Astrocyte (in vitro differentiated cells and primary cell): ENCODE measurements around the gene TSPAN17. TPM values are rescaled to one million over a fixed set of nuclear protein-coding genes. Genes with fewer than 3 reads are reported as not detected.

Source experiments
- DNase-seq: peaks from one replicate; pipeline ENCODE4 v3.0.0-alpha.2; 2010; ENCODE audit warnings: low read depth
- FAIRE-seq: peaks from 2 replicates; lab custom pipeline; 2011; peaks lifted over from hg19 to GRCh38; lab: Jason Lieb, UNC
- H2AFZ ChIP-seq: 2 replicates; pipeline ENCODE4 v1.6.0; 2012; ENCODE audit warnings: low read depth, low read length, inconsistent platforms
- H3K27ac ChIP-seq: 2 replicates; pipeline ENCODE4 v1.5.1; 2011; ENCODE audit warnings: low read depth, low read length, inconsistent platforms
- H3K27me3 ChIP-seq: 2 replicates; pipeline ENCODE4 v1.6.0; 2011; ENCODE audit warnings: low read length, inconsistent platforms; ENCODE audit not compliant: insufficient read depth
- H3K36me3 ChIP-seq: 2 replicates; pipeline ENCODE4 v1.5.1; 2011; ENCODE audit warnings: low read length, inconsistent platforms; ENCODE audit not compliant: insufficient read depth
- H3K4me1 ChIP-seq: 2 replicates; pipeline ENCODE4 v1.5.1; 2011; ENCODE audit warnings: low read length, inconsistent platforms; ENCODE audit not compliant: insufficient read depth
- H3K4me2 ChIP-seq: 2 replicates; pipeline ENCODE4 v1.6.0; 2012; ENCODE audit warnings: low read length, inconsistent platforms
- H3K4me3 ChIP-seq: 2 replicates; pipeline ENCODE4 v1.5.1; 2011; ENCODE audit warnings: low read depth, mild to moderate bottlenecking, low read length, inconsistent platforms; ENCODE audit not compliant: insufficient read depth
- H3K79me2 ChIP-seq: 2 replicates; pipeline ENCODE4 v1.6.0; 2012; ENCODE audit warnings: mild to moderate bottlenecking, low read length, inconsistent platforms; ENCODE audit not compliant: insufficient read depth
- H3K9ac ChIP-seq: 2 replicates; pipeline ENCODE4 v1.6.0; 2012; ENCODE audit warnings: mild to moderate bottlenecking, low read length, inconsistent platforms
- H3K9me3 ChIP-seq: 2 replicates; pipeline ENCODE4 v1.5.1; 2012; ENCODE audit warnings: low read depth, mild to moderate bottlenecking, low read length, inconsistent platforms; ENCODE audit not compliant: insufficient read depth
- H4K20me1 ChIP-seq: 2 replicates; pipeline ENCODE4 v1.6.0; 2012; ENCODE audit warnings: low read length, inconsistent platforms; ENCODE audit not compliant: insufficient read depth
- H3K27ac Mint-ChIP-seq: one replicate; pipeline ENCODE4 v1.8.0; 2021; ENCODE audit warnings: mild to moderate bottlenecking, mixed read lengths; ENCODE audit not compliant: unreplicated experiment
- H3K27me3 Mint-ChIP-seq: one replicate; pipeline ENCODE4 v1.8.0; 2021; ENCODE audit warnings: low read depth, mixed read lengths; ENCODE audit not compliant: unreplicated experiment
- H3K36me3 Mint-ChIP-seq: one replicate; pipeline ENCODE4 v1.8.0; 2021; ENCODE audit warnings: low read depth, mixed read lengths; ENCODE audit not compliant: unreplicated experiment
- H3K4me1 Mint-ChIP-seq: one replicate; pipeline ENCODE4 v1.8.0; 2021; ENCODE audit warnings: low read depth, mixed read lengths; ENCODE audit not compliant: unreplicated experiment
- H3K4me3 Mint-ChIP-seq: one replicate; pipeline ENCODE4 v1.8.0; 2021; ENCODE audit warnings: mild to moderate bottlenecking, moderate library complexity, mixed read lengths; ENCODE audit not compliant: unreplicated experiment
- H3K9me3 Mint-ChIP-seq: one replicate; pipeline ENCODE4 v1.8.0; 2021; ENCODE audit warnings: mild to moderate bottlenecking, mixed read lengths; ENCODE audit not compliant: unreplicated experiment
- EZH2 ChIP-seq: IDR thresholded peaks from 2 replicates; pipeline ENCODE4 v1.6.1; 2012; ENCODE audit warnings: mild to moderate bottlenecking, low read length, inconsistent platforms; ENCODE audit not compliant: insufficient read depth
- total RNA-seq: library from RNA; stranded (reverse); gene quantifications from 2 replicates; pipeline ENCODE4 v1.2.1, GENCODE V29; 2021
- TF ChIP-seq, protein P1 (sequence below): IDR thresholded peaks from 2 replicates; pipeline ENCODE4 v1.5.1; 2011; ENCODE audit warnings: low read depth, mild to moderate bottlenecking, inconsistent platforms, low read length, moderate library complexity; ENCODE audit not compliant: insufficient read depth

The TSPAN17 gene
- total RNA-seq, 1 donor from 2014 or later: 56.5 TPM

DNA sequence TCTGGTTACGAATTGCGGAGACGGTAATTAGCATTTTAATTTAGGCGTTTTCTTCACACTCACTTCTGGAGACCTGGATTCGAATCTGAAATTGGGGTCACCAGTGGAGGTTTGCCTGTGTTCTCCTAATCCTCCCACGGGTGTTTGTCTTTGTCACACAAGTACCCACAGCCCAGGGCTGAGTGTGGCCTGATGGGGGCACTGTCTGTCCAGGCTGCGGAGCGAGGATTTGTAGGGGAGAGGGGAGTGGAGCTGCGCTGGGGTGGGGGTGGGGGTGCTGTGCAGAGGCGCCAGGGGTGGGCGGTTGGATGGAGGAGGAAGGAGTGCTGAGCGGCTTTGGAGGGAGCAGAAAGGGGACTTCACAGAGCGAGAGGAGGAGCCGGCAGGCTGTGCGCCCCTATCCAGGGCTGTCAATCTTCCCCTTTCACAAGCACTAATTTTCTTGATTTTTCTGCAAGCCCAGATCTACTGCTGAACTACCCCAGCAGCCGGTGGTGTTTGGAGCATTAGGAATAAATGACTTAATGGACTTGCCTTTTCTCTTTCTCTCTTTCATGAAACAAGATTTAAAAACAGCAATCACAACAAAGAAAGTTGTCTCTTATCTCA is 53.1 kb downstream of the TSPAN17 start:
- Mint-ChIP-seq H3K27ac (no peak overlapping the region), H3K36me3 (peaks cover 5% of the 10 kb centered on the region), H3K9me3 (no peaks in the 10 kb centered on the region), H3K4me3 (no peak overlapping the region), H3K27me3 (peaks cover 78% of the 10 kb centered on the region), H3K4me1 (no peaks in the 10 kb centered on the region)
- Histone ChIP-seq H2AFZ (no peak overlapping the region), H3K27me3 (peaks cover 57% of the 10 kb centered on the region), H3K9me3 (no peaks in the 10 kb centered on the region), H3K79me2 (no peaks in the 10 kb centered on the region), H3K4me1 (no peaks in the 10 kb centered on the region), H3K36me3 (no peaks in the 10 kb centered on the region), H4K20me1 (no peaks in the 10 kb centered on the region), H3K27ac (no peak overlapping the region), H3K4me2 (no peak overlapping the region), H3K4me3 (no peak overlapping the region), H3K9ac (no peak overlapping the region)
- FAIRE-seq (no peak), DNase-seq (no peak)
- TF ChIP-seq EZH2: no peak
- TF ChIP-seq, protein P1, sequence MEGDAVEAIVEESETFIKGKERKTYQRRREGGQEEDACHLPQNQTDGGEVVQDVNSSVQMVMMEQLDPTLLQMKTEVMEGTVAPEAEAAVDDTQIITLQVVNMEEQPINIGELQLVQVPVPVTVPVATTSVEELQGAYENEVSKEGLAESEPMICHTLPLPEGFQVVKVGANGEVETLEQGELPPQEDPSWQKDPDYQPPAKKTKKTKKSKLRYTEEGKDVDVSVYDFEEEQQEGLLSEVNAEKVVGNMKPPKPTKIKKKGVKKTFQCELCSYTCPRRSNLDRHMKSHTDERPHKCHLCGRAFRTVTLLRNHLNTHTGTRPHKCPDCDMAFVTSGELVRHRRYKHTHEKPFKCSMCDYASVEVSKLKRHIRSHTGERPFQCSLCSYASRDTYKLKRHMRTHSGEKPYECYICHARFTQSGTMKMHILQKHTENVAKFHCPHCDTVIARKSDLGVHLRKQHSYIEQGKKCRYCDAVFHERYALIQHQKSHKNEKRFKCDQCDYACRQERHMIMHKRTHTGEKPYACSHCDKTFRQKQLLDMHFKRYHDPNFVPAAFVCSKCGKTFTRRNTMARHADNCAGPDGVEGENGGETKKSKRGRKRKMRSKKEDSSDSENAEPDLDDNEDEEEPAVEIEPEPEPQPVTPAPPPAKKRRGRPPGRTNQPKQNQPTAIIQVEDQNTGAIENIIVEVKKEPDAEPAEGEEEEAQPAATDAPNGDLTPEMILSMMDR: no peak

DNA sequence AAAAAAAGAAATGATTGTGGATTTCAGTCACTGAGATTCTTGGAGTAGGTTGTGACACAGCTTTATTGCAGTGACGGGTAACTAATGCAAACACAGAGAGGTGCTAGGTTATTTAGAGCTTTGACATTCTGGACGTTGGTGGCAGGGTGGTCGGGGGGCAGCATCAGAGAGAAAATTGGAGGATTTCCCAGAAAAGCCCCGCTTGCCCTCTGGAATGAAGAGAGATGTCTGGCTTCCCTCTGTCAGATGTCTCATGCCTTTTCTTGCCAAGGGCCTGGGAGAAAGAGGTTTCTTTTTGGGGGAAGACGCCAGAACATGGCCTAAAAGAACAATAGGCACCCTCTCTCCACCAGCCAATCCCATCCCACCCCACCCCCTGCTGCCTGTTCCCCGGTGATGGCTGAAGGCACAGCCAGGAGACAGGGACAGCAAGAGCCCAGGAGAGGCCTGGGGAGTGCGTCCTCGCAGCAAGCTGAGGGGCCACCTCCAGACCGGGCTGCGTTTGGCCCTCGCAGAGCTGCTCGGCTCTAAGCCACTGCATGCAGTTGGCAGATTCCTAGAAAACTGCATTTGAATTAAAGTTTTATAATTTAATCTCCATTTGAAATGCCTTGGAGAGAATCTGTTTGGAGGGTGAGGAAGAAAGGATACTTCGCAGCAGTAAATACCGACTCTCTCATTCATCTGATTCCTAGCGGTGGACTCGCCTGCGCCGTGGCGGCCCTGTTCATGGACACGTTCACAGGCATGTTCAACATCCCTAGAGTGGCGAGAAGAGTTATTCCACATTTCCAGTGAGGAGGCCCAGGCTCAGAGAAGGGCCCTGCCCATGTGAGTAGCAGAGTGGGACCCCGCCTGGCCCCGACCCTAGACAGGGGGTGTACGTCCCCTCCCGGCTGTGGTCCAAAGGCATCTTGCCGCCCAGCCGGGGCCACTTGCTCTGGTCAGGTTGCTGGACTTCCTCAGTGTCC is 55.7 kb downstream of the TSPAN17 start:
- Mint-ChIP-seq H3K36me3 (no peaks in the 10 kb centered on the region), H3K27ac (no peak overlapping the region), H3K4me1 (no peaks in the 10 kb centered on the region), H3K27me3 (peaks cover 71% of the 10 kb centered on the region), H3K9me3 (no peaks in the 10 kb centered on the region), H3K4me3 (no peak overlapping the region)
- no peaks in the 10 kb centered on the region for H3K4me1 ChIP-seq
- H2AFZ ChIP-seq: no peak overlapping the region
- TF ChIP-seq EZH2: no peak
- TF ChIP-seq, protein P1: no peak
- H3K79me2 ChIP-seq: no peaks in the 10 kb centered on the region
- no peaks in the 10 kb centered on the region for H3K9me3 ChIP-seq
- no peaks in the 10 kb centered on the region for H4K20me1 ChIP-seq
- no peak for FAIRE-seq
- no peak overlapping the region for H3K27ac ChIP-seq
- H3K27me3 ChIP-seq: peaks cover 44% of the 10 kb centered on the region
- no peak for DNase-seq
- H3K4me2 ChIP-seq: no peak overlapping the region
- no peak overlapping the region for H3K4me3 ChIP-seq
- H3K36me3 ChIP-seq: no peaks in the 10 kb centered on the region
- no peak overlapping the region for H3K9ac ChIP-seq
